HG03460 (cell line): Measurements from ENCODE around the gene RAB6B.
A peak's percentile ranks its signal among the peaks of the same experiment; 100 is the strongest.
"Not testable (repeated sequence)": the region's sequence is repeated elsewhere in the genome, so short reads cannot be mapped to it uniquely, and the experiment has no call there.

Source experiments
- ATAC-seq: cut with Tn5 transposase; IDR thresholded peaks from one replicate; pipeline ENCODE4 v1.9.1; 2021; ENCODE audit not compliant: unreplicated experiment

Gene RAB6B

GRCh38 chr3:133821767-133822638, 73.7 kb downstream of the RAB6B start:
- no peak for ATAC-seq

DNA sequence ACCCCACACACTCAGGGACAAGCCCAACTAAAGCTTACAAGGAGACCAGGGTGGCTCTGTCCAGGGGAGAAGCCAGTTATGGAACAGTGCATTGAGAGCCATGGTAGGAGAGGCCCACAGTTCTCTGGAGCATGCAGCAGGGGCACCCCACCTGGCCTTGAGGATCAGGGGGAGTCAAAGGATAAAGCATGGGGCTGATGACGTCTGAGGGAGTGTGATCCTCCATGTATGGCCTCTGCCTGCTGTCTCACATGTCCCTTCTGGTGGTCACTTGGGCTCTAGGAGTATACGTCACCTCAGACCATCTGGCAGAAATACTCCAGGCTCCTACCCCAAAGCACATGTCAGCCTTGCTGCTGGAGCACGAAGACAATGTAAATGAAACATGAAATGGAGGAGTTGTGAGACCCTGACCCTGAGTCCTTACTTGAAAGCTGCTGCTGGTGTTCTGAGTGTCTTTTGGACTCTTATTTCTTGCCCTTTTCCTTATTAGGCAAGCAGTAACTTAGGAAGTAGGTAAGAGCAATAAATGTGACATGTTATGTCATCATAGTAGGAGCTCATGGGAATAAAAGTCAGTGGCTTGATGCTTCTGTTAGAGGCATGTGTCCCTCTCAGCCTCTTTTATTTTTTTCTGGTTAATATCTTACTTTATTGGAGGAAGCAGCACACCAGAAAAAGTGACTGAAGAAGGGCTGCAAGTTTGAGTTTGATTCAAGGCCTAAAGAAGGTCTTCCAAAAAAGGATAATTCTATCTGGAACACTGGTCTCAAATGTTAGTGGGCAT, 74.6 kb downstream of the RAB6B start:
- no peak for ATAC-seq

DNA sequence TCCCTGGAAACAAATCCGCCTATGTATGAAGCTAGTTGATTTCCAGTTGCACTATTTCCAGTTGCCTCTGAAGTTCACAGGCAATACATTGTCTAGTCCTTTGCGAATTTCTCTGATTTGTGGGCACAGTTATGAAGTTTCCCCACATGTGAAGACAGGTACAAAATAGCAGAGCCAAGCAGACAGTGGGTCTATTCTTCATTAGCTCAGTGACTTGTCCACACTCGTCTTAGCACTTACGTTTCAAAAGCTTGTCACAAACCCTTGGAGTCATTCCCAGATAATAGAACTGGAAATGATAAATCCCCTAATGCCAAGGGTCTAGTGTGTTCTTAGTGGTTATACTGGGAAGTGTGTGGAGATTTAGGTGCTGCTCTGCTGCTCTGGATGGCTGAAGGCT, 75.6 kb downstream of the RAB6B start:
- ATAC-seq = no peak

DNA sequence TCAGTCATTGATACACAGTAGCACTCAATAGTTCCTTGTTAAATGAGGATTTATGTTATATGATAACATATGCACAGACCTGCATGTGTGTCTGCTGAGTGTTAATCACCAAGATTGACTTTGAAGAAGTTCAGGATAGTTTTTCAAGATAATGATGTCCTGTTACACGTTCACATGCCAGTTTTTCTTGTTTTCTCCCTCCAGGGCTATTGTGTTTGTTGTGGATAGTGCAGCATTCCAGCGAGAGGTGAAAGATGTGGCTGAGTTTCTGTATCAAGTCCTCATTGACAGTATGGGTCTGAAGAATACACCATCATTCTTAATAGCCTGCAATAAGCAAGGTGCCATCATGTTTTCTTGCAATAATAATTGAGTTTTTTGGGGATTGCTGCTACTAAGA, 80.3 kb downstream of the RAB6B start:
- no peak for ATAC-seq

DNA sequence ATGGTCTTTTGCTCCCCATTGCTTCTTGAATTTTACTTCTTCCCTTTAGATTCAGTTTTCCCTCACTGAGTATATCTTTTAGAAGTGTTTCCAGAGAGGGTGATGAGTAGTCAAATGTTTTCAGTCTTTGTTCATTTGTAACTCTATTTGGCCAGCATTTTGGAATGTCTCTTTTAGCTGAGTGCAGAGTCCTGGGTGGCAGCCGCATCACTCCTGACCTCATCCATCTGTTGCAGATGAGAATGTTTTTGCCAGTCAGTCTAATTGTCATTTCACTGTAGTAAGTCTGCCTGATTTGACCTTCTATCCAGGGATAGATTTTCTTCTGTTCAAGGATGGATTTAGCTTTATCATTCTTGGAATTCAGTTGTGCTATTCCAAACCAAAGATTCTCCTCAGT, 82.8 kb downstream of the RAB6B start:
- ATAC-seq = no peak

DNA sequence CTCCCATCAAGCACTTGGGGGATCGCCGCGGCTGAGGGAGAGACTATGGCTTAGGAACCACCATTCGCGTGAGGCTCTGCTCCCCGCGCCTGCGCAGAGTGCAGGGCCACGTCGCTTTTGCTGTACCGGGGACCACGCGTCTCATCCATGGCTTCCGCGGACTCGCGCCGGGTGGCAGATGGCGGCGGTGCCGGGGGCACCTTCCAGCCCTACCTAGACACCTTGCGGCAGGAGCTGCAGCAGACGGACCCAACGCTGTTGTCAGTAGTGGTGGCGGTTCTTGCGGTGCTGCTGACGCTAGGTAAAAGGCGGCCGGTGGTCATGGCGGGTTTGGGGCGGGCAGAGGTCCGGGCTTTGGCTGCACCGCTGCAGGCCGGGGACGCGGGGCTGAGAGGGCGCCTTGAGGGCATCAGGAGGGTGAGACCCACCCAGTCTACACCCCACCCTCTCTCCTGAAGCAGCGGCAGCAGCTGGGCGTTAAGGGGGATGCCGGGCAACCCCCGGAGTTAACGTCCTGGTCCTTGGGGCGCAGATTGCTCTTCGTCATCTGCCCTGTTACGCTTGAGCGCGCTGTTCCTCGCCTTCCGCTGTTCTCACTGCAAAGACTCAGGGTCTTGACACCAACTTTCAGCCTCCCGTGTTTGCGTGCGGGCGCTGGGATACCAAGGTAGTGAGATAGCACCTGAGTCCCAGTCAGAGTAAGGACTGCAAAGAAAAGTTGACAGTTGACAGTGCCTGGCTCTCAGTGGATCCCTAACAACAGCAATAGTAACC, 89.8 kb downstream of the RAB6B start, which contains the start of gene SRPRB:
SRPRB (plus strand) TSS at position 114 of the 774 bp plus-strand sequence; CDS start at position 148, 34 bp downstream.
- ATAC-seq = peak; percentile 97

DNA sequence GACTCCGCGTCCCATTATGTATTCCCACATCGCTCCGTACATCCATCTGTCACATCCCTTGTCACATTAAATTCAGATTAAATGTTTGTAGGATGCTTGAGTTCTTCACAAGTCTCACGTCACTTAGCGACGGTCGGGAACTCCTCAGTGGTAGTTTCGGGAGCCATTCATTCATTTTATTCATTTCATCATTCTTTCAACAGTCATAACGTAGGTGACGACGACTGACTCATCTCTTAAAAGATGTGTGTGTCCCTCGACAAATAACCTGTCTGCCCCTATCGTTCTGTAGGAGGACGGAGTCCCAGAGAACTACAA, 90.3 kb downstream of the RAB6B start:
- ATAC-seq = no peak

DNA sequence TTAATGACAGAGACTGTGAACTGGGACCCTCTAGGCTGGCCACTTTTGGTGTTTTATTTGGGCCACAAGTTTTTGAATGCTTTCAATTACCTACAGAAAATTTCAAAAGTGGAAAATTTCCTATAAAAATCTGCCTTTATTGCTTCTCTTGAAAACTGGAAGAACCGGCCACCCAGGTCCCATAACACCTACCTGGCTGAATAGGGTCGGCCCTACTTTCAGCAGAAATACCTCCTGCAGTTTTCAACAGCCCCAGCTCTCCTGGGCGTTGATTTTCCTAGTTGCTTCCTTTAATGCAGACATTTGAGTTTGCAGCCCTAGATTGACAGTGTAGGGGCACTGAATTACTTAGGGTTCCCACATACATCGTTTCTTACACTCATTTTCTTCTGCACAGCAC, 90.8 kb downstream of the RAB6B start:
- ATAC-seq = no peak

DNA sequence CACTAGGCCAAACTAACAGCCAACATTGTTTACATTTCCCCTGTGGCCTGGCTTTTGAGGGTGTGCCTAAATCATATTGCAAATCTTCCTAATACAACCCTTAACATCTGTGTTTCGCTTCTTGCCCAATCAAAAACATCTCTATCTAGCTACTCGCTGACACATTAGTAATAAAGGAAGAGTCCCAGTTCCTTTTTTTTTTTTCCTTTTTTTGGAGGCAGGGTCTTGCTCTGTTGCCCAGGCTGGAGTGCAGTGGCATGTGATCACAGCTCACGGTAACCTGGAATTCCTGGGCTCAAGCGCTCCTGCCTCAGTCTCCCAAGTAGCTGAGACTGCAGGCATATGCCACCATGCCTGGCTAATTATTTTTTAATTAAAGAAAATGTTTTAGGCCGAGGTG, 92.2 kb downstream of the RAB6B start:
- no peak for ATAC-seq

- no peak for ATAC-seq
These were observed 95.7 kb downstream of the RAB6B start for GRCh38 chr3:133799794-133800585.

GRCh38 chr3:133797396-133798105, 98.1 kb downstream of the RAB6B start:
- no peak for ATAC-seq

DNA sequence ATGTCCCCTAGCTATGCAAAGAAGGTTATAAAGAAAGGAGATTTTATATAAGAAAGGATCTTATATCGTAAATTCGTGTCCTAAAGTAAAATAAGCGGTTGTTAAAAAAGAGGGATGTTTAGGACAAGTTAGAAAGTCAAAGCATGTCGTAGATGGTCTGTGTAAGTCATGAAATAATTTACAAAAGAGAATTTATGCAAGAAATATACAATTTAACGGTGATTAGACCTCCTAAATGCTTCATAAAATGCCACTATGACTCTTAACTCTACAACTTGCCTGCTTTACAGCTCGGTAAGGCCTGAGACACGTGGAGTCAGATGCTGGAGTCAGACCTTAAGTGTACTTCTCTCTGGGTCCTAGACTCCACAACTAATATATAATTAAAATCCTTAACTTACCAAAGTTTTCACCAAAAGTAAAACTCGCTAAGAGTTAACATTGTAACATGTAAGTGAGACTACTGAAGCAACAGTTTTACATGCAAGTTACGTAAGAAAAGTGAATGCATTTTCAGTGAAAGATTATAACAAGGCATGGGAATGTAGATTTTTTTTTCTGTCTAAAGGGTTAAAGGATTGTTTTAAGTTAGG, 103.4 kb downstream of the RAB6B start:
- ATAC-seq = no peak

- no peak for ATAC-seq
These were observed 107.7 kb downstream of the RAB6B start for GRCh38 chr3:133788024-133788423.

- ATAC-seq = no peak
These were observed 111.9 kb downstream of the RAB6B start for GRCh38 chr3:133783762-133784161.

GRCh38 chr3:133782454-133782853, 113.2 kb downstream of the RAB6B start:
- no peak for ATAC-seq

DNA sequence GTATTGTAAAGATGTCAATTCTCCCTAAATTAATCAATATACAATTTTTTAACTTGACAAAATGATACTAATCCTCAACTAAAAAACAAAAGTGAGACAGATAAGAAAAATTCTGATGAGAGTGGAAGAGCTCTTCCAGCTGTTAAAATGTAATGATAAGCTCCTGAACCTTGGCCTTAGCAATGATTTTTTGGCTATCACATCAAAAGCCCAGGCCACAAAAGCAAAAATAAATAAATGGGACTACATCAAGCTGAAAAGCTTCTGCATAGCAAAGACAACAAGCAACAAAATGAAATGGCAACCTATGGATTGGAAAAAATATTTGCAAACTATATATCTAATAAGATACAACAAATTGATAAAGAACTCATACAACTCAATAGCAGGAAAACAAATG, 114.1 kb downstream of the RAB6B start:
- no peak for ATAC-seq

- not testable (repeated sequence) for ATAC-seq
These were observed 114.9 kb downstream of the RAB6B start for GRCh38 chr3:133780756-133781155.

DNA sequence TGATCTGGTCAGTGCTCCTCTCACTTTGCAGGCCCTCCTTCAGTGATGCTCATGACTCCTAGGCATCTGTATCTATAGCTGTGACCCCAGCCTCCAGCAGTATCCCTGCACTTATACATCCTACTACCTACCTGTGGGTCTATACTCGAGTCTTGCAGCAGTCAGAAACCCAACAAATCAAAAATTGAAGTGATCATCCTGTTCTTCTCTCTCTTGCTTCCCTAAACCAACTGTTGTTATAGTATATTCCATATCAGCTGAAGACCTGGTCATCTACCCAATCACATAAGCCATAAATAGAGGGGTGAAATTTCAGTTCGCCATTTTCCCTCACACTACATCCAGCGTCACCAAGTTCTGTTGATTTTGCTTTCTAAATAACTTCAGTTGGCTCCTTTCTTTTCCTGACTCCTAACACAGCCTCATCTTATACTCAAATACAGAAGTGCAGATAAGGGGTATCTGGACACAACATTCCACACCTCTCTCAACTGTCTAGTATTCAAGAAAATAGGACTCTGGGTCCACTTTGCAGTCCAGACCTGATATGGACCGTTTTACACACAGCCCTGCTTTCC, 116.0 kb downstream of the RAB6B start:
- ATAC-seq = no peak

DNA sequence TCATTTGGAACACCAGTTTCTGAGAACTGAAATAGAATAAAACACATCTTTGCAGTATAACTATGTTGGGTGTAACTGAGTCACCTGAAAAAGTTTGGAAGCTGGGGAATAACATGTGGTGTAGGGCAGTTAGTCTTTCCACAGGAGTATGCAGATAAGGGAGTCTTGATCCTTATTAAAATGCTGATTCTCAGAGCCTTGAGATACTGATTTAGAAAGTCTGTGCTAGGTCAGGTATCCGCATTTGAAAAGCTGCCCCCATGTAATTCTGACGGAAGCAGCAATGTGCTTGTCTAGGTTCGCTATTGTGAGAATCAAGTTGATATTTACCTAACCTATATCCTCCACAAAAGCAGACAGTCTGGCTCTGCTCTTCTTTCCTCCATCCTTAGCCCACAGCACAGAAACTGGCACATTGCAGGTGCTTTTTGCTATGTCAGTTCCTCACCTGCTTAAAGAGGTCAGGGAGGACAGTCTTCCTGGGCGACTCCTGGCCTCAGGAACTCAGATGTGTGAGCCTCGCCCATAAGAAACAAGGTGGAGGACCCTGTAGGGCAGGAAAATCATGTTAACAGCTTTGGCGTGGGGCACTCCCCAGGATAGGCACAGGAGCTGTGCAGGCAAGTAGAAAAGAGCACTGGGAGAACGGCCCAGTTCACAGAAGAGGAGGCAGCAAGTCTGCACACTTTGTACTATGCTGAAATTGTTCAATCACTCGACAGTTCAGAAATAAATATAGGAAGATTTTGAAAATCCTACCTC, 117.7 kb downstream of the RAB6B start:
- ATAC-seq = no peak
